ENCODE results near the gene SATB2. TPM values are rescaled to one million over a fixed set of nuclear protein-coding genes. Genes with fewer than 3 reads are reported as not detected.

Gene SATB2
- total RNA-seq, 2 experiments from 2014 or later = 0.06 to 0.11 TPM

DNA sequence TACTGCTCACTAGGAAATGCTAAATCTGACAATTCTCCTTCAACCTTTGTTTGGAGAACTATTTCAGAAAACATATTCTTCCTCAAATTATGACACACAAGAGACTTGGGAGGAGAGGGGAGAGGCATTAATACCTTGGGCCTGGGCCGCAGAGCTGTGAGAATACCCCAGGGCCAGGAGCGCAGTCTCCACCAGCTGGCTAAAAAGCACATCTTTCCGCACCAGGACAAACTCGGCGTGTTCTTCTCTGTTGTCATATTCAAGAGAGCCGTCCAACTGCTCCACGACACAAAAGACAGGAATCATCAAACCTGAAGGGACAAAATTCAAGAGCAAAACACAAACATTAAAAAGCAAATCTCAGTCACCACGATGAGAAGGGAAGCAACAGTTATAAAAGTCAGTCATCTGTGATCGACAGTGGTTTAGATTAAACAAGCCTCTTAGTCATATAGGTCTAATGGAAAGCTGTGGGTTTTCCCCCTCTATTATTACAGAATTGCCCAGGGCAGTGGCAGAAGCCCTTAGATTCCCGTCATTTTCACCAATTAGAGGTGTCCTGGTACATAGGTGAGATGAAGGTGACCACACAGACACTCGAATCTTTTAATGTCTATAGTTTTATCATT lies 24.4 kb downstream of the SATB2 start:
- ATAC-seq (ENCODE audit: low read depth) (no peak), DNase-seq (no peak)
- peaks cover 18% of the 10 kb centered on the region for H3K27me3 Mint-ChIP-seq
- POLR2A ChIA-PET = no interaction called here
- H3K4me1 Mint-ChIP-seq = no peaks in the 10 kb centered on the region
- H3K36me3 Mint-ChIP-seq = no peaks in the 10 kb centered on the region
- H3K9me3 Mint-ChIP-seq = no peaks in the 10 kb centered on the region
- H3K4me3 Mint-ChIP-seq = no peak overlapping the region
- no peak overlapping the region for H3K27ac Mint-ChIP-seq

DNA sequence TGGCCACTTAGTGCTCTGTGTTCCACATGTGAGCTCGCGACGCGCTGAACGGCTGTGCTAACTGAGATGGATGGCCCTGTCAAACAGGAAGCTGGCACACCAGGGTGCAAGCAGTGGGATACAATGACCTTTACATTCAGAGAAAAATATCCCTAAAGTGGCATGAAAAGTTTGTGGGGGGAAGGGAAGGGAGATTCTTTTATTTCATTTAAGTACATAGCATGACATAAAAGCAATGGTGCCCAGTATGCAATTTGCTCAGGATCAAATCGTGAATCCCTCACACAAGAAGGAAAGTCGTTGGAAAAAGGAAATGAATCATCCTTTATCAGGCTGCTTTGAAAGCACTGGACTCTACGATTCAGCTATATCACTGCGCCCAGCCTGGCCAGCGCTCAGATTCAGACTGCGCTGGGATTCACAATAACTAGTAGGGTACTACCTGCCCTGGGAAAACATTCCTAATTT lies 26.0 kb downstream of the SATB2 start:
- Mint-ChIP-seq H3K9me3 (no peaks in the 10 kb centered on the region), H3K4me3 (no peak overlapping the region), H3K36me3 (no peaks in the 10 kb centered on the region), H3K4me1 (no peaks in the 10 kb centered on the region), H3K27me3 (peaks cover 13% of the 10 kb centered on the region), H3K27ac (no peak overlapping the region)
- ATAC-seq (ENCODE audit: low read depth) (no peak), DNase-seq (no peak)
- POLR2A ChIA-PET = no interaction called here

DNA sequence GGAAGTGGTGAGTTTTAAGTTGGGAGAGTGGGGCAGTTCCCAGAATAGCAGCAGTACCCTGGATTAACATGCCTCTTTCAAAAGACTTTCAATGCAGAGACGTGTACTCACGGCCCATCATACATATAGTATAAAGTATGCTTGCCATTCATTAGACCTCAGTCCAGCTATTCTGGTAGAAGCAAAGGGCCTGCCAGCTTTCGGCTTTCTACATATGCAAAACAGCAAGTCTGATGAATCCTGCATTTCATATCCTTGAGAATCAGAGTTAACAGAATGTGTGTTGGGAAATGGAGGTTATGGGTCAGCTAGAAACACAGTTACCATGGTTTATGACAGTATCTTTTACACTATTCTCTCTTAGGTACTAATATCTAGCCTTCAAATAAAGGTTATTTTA lies 27.5 kb downstream of the SATB2 start:
- H3K27ac Mint-ChIP-seq = no peak overlapping the region
- no peaks in the 10 kb centered on the region for H3K36me3 Mint-ChIP-seq
- POLR2A ChIA-PET = no interaction called here
- H3K4me3 Mint-ChIP-seq = no peak overlapping the region
- no peaks in the 10 kb centered on the region for H3K9me3 Mint-ChIP-seq
- no peak for ATAC-seq (ENCODE audit: low read depth)
- peaks cover 9% of the 10 kb centered on the region for H3K27me3 Mint-ChIP-seq
- no peak for DNase-seq
- no peaks in the 10 kb centered on the region for H3K4me1 Mint-ChIP-seq

DNA sequence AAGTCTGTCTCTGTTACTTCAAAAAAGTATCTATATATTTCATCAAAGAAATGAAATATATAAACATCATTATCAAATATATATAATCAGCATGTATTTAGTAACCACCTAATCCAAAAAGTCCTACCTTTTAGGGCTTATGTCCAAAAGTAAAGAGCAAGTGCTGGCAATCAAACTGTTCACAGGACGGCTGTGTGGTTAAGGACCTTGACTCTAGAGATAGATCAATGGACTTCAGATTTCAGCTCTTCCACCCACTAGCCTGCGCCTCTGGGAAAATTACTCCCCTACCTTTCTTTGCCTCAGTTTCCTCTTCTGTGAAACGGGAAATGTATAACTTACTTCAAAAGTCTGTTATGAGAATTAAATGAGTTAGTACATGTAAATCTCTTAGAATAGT lies 29.4 kb downstream of the SATB2 start:
- no peak for ATAC-seq (ENCODE audit: low read depth)
- Mint-ChIP-seq H3K4me3 (no peak overlapping the region), H3K9me3 (no peaks in the 10 kb centered on the region), H3K36me3 (no peaks in the 10 kb centered on the region), H3K4me1 (no peaks in the 10 kb centered on the region), H3K27ac (no peak overlapping the region), H3K27me3 (peaks cover 8% of the 10 kb centered on the region)
- POLR2A ChIA-PET = no interaction called here
- DNase-seq = no peak

DNA sequence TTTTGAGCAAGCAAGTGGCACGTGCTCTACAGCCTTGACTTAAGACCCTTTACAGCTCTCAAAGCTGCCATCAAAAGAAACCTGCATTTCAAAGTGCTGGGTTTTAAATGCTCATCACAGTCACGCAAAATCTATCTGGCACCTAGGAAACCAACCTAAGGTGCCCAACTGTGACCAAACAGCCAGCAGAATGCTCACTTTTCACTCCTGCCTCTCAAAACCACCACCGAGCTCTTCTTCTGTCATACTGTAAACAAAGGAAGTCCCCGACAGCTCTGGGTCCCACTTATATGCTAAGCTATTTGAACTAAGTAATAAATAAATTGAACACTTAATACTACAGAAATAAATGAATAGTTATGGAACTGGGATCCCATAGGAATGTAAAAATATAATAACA lies 33.6 kb downstream of the SATB2 start:
- Mint-ChIP-seq H3K4me3 (no peak overlapping the region), H3K27ac (no peak overlapping the region), H3K27me3 (no peaks in the 10 kb centered on the region), H3K9me3 (no peaks in the 10 kb centered on the region), H3K4me1 (no peaks in the 10 kb centered on the region), H3K36me3 (no peaks in the 10 kb centered on the region)
- POLR2A ChIA-PET = no interaction called here
- ATAC-seq (ENCODE audit: low read depth) = no peak
- DNase-seq = no peak

DNA sequence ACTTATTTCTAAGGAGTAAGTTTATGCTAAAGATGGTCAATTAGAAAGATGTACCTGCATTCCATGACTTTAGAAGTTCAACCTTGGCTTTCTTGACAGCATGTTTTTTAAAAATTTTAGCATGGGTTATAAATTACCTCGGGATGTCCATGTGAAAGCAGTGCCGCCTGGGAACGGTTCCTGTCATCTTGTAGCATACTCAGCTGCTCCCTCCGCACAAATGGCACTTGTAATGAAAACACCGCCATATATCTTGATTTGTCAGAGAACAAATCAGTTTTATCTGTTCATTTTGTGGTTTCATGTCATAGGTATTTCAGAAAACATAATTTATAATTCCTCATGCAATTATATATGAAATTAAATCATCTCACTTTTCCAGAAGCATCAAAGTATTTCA lies 38.3 kb downstream of the SATB2 start:
- no peak for ATAC-seq (ENCODE audit: low read depth)
- H3K4me3 Mint-ChIP-seq = no peak overlapping the region
- POLR2A ChIA-PET = no interaction called here
- H3K36me3 Mint-ChIP-seq = no peaks in the 10 kb centered on the region
- no peaks in the 10 kb centered on the region for H3K27me3 Mint-ChIP-seq
- no peak for DNase-seq
- no peaks in the 10 kb centered on the region for H3K4me1 Mint-ChIP-seq
- no peaks in the 10 kb centered on the region for H3K9me3 Mint-ChIP-seq
- H3K27ac Mint-ChIP-seq = no peak overlapping the region

DNA sequence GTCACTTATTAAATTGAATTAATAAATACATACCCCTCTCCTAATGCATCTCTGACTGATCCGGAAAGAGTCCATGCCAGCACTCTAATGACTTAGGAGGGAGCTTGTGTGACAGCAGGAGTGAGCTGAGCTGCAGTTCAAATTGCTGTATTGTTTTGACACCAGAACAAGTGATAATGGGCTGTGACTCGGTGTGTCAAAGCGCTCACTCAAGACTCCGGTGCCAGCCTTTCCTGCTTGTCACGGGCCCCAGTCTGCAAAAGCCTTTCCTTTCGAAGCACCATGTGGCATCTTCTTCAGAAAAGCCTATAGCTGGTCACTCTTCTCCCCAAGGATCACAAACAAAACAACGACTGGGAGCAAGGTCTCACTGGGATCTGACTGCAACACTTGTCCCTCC lies 43.3 kb downstream of the SATB2 start:
- ATAC-seq (ENCODE audit: low read depth) (no peak), DNase-seq (no peak)
- Mint-ChIP-seq H3K4me3 (no peak overlapping the region), H3K4me1 (no peaks in the 10 kb centered on the region), H3K36me3 (no peaks in the 10 kb centered on the region), H3K27ac (no peak overlapping the region), H3K27me3 (peaks cover 5% of the 10 kb centered on the region), H3K9me3 (no peaks in the 10 kb centered on the region)
- POLR2A ChIA-PET = no interaction called here

DNA sequence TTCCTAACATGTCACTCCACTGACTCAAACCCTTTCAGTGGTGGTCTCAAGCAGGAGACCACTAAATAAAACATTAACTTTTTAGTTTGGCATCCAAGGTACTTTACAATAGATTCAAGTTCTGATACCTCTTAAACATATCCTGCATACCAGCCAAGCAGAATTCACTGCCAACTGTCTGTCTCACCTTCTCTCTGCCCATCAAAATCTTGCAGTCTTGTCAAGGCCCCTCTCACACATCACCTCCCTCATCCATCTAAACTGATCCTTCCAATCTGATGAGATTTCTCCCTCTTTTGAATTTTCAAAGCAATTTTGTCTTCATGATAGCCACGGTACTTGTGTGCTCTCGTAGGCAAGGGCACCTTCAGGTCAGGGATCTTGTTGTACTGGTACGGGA lies 43.7 kb downstream of the SATB2 start:
- no peaks in the 10 kb centered on the region for H3K36me3 Mint-ChIP-seq
- DNase-seq (no peak), ATAC-seq (ENCODE audit: low read depth) (no peak)
- H3K27me3 Mint-ChIP-seq = peaks cover 5% of the 10 kb centered on the region
- POLR2A ChIA-PET = no interaction called here
- no peak overlapping the region for H3K4me3 Mint-ChIP-seq
- H3K9me3 Mint-ChIP-seq = no peaks in the 10 kb centered on the region
- H3K27ac Mint-ChIP-seq = no peak overlapping the region
- no peaks in the 10 kb centered on the region for H3K4me1 Mint-ChIP-seq

DNA sequence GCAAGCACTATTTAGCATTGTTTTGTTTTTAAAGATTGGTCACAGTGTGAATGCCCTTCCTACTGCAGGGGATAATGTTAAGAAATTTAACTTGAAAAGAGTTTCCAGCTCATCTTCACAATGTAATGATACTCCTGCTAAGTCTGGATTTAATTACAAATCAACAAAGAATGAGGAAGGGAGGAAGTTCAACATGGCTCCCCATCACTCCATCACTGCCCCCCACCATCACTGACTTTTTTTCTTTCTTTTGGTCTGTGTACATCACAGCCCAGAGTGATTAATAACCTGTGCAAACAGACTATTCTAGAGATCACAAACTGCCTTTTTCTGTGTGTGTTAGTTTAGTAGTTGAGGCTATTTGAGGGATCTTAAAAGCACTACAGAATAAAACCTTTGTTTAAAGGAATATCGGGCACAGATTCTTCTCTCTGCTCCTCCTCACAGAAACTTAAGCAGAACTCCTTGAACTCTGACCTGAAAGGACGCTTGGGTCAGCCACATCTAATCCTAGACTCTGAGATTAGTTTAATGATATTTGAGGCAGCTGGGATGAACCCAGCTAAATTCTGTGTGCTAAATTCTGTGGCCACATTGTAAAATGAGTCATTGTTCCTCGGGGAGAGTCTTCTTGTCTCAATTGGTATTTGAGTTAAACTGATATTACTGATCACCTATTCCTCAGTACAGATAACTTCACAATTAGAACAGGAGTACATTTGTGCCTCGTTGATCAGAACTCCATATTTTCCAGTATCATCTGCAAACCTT lies 47.8 kb downstream of the SATB2 start:
- no peak for DNase-seq
- H3K4me1 Mint-ChIP-seq = no peaks in the 10 kb centered on the region
- no peaks in the 10 kb centered on the region for H3K9me3 Mint-ChIP-seq
- H3K36me3 Mint-ChIP-seq = no peaks in the 10 kb centered on the region
- no peak overlapping the region for H3K4me3 Mint-ChIP-seq
- POLR2A ChIA-PET = no interaction called here
- ATAC-seq (ENCODE audit: low read depth) = no peak
- H3K27me3 Mint-ChIP-seq = peaks cover 10% of the 10 kb centered on the region
- H3K27ac Mint-ChIP-seq = no peak overlapping the region

DNA sequence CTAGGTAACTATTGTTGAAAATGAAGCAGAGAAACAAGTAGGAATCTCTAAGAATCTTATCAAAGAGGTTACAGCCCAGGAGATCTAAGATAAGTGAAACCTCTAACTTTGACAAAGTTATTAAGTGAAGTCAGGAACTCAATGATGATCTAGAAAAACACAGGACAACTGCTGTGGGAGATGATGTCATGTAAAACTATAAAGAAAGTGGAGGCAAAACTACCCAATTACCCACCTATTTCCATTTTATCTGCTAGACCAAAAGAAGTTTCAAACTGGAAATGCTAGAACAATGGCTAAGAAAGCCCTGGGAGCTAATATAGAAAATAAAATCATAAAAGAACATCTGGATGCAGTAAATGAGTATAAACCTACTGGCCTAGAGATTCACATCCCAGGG lies 50.3 kb downstream of the SATB2 start:
- POLR2A ChIA-PET = no interaction called here
- H3K27ac Mint-ChIP-seq = no peak overlapping the region
- DNase-seq (no peak), ATAC-seq (ENCODE audit: low read depth) (no peak)
- no peaks in the 10 kb centered on the region for H3K4me1 Mint-ChIP-seq
- H3K4me3 Mint-ChIP-seq = no peak overlapping the region
- H3K27me3 Mint-ChIP-seq = peaks cover 8% of the 10 kb centered on the region
- no peaks in the 10 kb centered on the region for H3K9me3 Mint-ChIP-seq
- H3K36me3 Mint-ChIP-seq = no peaks in the 10 kb centered on the region

DNA sequence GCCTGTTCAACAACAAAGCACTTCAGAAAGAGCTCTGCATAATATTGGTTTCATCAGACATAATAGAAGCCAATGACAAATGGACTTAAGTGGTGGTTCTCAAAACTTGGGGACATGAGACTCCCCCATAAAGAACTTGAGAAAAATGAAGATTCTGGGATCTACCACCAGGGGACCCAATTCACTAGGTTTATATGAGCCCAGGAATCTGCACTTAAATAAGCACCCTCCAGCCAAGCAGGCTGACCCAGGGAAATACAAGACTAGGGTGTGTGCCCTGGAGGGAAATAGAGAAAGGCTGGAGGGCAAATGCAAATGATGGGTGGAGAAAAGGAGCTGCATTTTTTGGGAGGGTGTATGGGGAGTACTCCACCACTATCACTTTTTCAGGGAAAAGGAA lies 52.5 kb downstream of the SATB2 start:
- ATAC-seq (ENCODE audit: low read depth) (no peak), DNase-seq (no peak)
- no peaks in the 10 kb centered on the region for H3K4me1 Mint-ChIP-seq
- H3K27me3 Mint-ChIP-seq = peaks cover 8% of the 10 kb centered on the region
- POLR2A ChIA-PET = no interaction called here
- H3K36me3 Mint-ChIP-seq = no peaks in the 10 kb centered on the region
- H3K27ac Mint-ChIP-seq = no peak overlapping the region
- no peak overlapping the region for H3K4me3 Mint-ChIP-seq
- no peaks in the 10 kb centered on the region for H3K9me3 Mint-ChIP-seq

DNA sequence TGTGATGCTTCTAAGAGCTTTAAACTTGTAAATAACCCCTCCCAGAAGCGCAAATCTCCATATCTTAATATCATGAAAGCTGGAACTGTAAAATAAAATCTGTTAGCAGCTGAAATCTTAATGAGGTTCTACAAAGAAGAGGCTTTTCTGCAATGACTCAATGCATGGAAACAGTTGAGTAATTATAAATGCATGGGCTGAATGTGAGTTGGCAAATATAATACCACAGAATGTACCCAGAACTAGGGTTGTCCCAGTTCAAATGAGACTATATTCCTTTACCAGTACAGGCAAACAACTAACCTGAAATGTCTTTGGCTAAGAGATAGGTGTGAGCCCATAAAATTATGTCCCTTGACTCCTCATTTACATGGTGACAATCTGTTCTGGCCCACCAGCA lies 52.9 kb downstream of the SATB2 start:
- no peak for ATAC-seq (ENCODE audit: low read depth)
- POLR2A ChIA-PET = no interaction called here
- Mint-ChIP-seq H3K27ac (no peak overlapping the region), H3K36me3 (no peaks in the 10 kb centered on the region), H3K4me3 (no peak overlapping the region), H3K27me3 (peaks cover 8% of the 10 kb centered on the region), H3K9me3 (no peaks in the 10 kb centered on the region), H3K4me1 (no peaks in the 10 kb centered on the region)
- DNase-seq = no peak

DNA sequence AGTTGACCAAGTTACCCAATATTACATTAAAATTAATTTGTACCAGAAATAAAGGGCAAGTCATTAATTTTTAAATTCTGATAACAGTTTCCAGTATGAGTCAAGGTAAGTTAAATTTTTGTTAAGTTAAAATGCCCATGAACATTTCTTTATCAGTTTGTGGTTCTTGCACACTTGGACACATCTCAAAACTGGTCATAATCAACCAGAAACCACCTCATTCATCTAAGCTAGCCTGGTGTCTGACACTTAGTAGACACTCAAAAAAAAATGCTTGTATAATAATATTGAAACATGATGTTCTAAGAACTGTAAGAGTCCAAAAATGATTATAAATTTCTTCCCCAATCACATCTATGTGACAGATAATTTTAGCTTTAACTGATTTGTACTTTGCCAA lies 62.4 kb downstream of the SATB2 start:
- H3K4me1 Mint-ChIP-seq = no peaks in the 10 kb centered on the region
- no peaks in the 10 kb centered on the region for H3K36me3 Mint-ChIP-seq
- POLR2A ChIA-PET = no interaction called here
- no peak for ATAC-seq (ENCODE audit: low read depth)
- H3K4me3 Mint-ChIP-seq = no peak overlapping the region
- H3K27ac Mint-ChIP-seq = no peak overlapping the region
- no peaks in the 10 kb centered on the region for H3K9me3 Mint-ChIP-seq
- H3K27me3 Mint-ChIP-seq = no peaks in the 10 kb centered on the region
- no peak for DNase-seq

DNA sequence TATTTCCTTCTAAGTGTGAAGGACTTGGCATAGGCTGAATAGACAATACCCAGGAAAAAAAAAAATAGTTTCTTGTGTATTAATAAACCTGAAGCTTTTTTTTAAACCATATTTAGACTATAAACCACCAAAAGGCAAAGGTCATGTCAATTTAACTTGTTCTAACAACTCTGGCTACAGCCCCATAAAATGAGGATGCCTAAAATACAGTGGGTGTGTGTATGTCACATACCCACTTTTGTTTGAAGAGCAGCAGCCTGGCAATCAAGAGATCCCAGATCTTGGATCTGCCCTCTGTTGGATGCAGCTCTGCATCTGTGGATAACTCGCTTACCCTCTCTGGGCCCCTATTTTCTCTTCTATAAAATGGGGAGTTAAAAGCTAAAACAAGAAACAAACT lies 65.4 kb downstream of the SATB2 start:
- no peak overlapping the region for H3K4me3 Mint-ChIP-seq
- no peak overlapping the region for H3K27ac Mint-ChIP-seq
- ATAC-seq (ENCODE audit: low read depth) (no peak), DNase-seq (no peak)
- H3K9me3 Mint-ChIP-seq = no peaks in the 10 kb centered on the region
- POLR2A ChIA-PET = no interaction called here
- no peaks in the 10 kb centered on the region for H3K27me3 Mint-ChIP-seq
- no peaks in the 10 kb centered on the region for H3K4me1 Mint-ChIP-seq
- no peaks in the 10 kb centered on the region for H3K36me3 Mint-ChIP-seq

All from activated naive CD8-positive, alpha-beta T cell treated with anti-CD3 and anti-CD28 coated beads, Interleukin-2, amount 10 ng/mL, durations not matched to agents 7 days and 5 days (primary cell).